Ecto neural progenitor cell (in vitro differentiated cells): ENCODE measurements around the gene NFKB2.

Experiments
- DNase-seq: peaks from one replicate; pipeline ENCODE4 v3.0.0-alpha.2; 2018; ENCODE audit warnings: low spot score

Gene NFKB2

DNA sequence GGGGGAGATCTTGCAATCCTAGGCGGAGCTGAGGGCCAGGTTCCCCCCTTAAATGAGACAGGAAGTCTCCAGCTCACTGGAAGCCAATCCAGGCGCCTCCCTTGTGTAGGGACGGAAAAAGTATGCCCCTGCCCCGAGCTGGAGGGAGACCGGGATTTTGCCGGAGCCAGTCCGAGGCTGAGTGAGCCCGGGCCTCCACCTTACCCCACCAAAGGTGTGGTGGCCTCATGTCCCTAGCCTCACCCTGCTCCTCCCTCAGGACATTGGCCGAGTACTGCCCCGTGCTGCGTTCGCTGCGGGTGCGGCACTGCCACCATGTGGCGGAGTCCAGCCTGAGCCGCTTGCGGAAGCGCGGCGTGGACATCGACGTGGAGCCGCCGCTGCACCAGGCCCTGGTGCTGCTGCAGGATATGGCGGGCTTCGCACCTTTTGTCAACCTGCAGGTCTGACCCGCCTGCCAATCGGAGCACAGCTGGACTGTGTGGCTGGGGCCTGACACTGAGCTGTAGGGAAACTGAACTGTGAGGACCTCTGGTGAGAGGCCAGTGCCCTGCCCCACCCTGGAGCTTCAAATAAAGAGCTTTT is 27.1 kb downstream of the NFKB2 start:
- peak; percentile 82 for DNase-seq

DNA sequence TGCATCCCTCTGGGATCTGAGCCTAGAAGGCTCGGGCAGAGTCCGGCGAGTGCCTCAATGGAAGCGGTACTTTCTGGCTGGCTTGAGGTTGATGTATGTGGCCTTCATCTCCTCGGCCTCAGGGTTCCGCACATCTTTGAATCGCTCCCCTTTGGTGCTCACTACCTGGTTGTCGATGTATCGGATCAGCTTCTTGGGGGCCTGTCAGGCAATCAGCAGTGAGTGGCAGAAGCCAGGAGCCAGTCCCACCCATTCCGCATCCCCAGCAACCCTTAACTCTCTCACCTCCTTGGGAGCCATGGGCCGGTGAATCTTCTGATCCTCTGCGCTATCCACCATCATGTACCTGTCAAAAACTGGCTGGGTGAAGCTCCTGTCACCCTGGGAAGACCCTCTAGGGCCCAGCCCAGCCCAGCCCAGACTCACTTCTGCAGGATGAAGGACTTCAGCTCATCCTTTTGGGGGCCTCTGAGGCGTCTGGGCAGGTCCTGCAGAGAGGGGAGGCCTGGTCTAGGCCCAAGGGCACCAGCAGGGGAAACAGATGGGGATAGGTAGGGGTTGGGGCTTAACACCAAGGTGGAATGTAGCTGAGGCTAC is 28.0 kb downstream of the NFKB2 start:
- no peak for DNase-seq

DNA sequence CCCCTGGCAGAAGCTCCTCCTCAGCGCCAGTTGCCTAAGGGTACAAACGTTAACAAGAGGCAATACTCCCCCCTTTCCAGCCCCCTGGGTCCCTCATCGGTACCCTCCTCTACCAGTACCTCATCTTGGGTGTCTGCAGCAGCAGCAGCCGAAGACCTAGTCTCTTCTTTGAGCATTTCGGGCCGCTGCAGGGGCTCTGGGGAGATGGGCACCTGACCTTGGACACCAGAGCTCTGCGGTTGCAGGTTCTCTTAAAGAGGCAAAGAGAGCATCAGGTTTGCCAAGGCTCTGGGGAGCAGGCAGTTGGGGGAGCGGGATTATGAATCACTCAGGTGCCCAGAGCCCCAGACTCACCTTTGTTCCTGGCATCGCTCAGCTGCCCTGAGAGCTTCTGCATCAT is 28.6 kb downstream of the NFKB2 start:
- no peak for DNase-seq

DNA sequence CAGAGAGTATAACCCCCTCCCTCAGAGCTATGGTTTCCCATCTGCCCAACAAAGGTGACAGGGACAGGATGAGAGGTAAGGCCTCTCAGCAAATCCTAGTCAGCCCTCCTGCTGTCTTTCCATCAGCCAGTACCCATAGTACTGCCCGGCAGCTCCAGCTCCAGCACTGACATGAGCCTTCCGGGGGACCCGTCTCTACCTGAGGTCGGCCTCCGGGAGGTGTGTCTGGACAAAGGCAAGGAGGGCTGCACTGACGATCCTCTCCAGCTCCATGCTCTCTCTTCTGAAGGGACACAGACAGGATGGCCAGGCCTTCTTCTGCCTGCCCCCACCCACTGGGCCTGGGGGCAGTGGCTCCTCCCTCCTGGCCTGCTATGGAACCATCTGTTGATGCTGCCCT is 29.4 kb downstream of the NFKB2 start:
- DNase-seq: no peak

DNA sequence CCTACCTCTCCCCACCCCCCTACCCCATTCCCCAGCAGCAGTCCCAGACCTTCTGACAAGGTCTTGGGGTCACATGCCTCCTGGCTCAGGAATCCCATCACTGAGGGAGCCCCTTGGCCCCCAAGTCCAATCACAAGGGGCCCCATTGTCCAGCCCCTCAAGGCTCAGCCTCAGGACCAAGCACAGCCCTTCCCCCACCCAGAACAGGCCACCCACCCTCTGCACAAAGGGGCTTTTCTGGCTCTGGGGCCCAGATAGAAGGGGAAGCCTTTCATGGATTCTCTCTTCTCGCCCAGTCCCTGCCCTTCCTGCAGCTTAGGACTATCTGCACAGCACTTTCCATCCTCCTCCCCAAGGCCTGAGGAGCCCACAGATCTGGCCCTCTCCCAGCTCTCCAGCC is 29.9 kb downstream of the NFKB2 start:
- no peak for DNase-seq

DNA sequence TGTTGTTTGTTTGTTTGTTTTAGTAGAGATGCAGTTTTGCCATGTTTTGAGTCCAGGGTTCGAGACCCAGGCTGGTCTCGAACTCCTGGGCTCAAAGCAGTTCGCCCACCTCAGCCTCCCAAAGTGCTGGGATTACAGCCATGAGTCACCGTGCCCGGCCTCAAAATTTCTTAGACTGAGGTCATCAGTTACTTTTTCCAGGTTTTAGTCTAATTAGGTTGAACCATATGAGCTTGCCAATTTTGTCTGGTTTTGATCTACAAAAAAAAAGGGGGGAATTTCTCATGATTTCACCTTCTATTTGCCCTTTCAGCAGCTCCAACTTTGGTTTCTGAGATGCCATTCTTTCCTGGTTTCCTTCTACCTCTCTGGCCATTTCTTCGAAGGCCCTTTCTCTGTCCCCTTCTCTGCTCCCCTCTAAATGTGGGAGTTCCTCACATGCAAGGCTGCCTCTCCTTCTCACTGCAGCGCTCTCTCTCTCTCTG is 31.3 kb downstream of the NFKB2 start:
- no peak for DNase-seq

DNA sequence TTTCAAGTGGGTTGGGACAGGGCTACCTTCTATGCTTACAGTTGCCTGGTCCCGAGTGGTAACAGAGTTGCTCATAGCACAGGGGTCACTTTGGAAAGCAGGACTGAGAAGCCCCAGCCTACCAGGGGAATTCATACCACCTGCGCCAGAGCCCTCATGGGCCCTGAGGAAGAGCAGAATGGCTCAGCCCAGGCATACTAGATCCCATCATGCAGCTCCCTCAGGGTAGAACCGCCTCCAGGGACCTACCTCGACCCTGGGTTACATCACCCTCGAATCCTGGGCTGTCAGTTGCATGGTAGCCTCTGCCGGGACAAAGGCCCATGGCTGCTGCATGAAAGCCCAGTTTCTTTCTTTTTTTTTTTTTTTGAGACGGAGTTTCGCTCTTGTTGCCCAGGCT is 34.0 kb downstream of the NFKB2 start:
- no peak for DNase-seq

DNA sequence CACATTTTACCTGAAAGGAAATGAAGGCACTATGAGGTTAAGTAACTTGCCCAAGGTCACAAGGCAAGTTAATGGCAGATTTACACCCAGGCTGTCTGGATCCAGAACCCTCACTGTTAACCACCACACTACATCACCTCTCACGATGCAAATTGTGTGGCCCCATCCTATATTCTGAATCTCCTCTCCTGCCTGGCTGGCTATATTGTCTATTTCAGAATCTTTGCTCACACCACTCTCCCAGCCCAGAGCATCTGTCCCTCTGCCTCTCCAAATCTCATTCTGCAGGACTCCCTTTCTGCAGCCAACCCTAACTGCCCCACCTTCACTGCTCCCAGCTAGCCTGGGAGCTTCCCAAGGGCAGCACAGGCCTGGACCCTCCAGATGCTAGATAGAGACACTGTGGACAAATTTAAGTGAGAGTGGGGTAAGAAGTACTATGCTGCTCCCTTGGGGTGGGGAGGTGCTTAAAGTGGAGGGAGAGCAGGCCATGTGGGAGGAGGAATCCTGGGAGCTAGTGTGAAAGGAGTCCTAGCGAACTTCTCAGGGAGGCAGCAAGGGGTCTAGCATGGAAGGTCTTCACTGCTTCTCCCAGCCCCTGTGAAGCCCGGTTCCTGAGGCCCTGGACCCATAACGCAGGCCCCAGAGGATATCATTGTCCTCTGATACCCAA is 36.1 kb downstream of the NFKB2 start:
- no peak for DNase-seq

DNA sequence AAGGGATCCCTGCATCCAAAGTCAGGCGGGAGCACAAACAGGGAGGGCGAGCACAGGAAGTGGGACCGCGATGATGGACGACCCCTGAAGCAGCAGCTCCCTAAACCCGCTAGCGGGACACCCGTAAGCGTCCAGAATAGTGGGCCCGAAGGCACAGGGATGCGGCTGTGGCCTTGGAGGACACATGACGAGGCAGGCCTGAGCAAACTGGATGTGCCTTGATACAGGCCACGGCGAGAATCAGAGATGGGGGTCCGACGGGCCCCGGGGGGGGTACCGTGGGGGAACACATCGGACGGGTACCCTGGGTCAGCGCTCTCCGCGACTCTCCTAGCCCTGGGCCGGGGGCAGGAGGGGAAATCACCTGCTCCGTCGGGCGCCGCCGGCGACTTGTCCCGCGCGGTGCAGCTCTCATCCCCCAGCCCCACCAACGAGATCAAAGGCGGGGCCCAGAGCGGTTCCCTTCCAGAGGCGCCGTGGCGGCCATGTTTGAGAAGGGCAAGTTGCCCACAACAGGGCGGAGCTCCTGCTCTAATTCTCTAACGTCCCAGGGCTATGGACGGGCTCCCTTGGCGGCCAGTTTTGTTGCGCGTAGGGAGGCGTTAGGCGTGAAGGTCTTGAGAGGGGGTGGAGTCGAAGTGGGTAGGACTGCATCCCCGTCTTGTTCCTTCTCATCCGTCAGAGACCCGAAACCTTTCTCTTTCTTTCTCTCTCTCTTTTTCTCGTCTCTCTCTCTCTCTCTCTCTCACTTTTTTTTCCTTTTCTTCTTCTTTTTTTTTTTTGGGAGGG is 36.9 kb downstream of the NFKB2 start, which contains the start of gene CUEDC2:
TSS of gene CUEDC2 (minus strand) at position 413 of the 789 bp plus-strand sequence. CDS start 7,386 bp downstream, outside the sequence.
- DNase-seq: peak; percentile 98

DNA sequence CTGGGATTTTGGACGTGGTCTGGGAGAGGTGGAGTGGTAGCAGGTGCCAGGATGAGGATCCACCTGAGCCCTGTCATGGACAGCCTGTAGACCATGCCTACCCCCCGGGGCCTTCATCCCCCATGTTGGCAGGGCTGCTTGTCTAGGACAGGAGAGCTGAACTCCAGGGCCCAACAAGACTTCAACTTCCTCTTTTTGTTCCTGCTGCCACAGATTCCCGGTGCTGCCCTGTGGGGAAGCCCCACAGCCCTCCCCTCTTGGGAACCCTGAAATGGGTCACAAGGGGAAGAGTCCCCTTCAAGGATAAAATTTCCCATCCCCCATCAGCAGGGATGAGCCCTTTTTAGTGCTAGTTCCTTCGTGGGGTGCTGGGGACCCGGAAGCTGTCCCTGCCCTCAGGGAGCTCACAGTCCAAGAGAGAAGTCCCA is 38.1 kb downstream of the NFKB2 start:
- DNase-seq: peak; percentile 44

DNA sequence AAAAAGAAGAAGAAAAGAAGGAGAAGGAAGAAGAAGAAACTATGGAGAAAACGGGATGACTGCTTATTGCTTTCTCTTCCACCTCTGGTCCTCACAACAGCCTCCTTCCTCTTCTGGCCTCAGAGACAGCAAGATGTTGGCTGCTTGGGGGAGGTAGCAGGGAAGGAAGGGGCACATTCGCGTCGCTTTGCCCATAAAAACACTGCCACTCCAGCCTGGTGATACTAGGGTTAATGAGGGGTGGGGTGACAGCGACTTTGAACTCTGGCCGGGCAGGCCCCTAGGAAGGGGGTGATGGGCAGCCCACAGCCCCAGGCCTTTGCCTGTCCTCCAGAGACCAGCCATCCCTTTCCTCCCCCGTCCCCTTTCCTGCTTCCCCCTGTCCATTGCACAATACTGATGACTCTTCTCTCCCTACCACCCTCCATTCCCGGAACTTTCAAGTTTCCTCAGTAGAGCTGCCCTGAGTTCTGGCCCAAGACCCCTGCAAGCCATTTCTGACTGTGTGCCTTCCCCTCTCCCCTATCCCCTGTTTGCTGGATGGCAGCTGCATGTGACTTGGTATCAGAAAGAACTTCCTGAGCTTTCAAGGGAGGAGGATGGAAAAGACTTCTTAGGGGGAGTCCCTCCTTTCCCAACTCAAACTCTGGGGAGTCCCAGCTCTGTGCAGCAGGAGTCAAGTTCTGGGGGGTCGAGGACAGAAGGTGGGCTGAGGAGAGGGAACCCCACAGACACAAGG is 39.1 kb downstream of the NFKB2 start:
- peak; percentile 41 for DNase-seq

DNA sequence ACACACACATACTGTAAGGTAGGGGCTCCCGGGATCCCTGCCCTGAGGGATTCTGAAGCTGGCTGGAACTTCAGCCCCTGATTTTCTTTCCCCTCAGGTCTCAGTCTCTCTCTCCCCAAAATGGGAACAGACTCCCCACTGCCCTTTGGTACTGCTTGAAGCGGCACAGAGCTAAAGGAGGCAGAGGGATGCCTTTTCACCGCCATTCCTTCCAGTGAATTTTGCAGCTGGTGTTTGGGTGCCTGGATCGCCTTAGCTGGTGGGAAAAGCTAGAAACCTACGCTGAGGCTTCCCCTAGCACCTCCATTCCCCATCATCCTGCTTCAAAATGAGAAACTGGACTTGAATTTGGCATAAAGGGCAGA is 39.6 kb downstream of the NFKB2 start:
- peak; percentile 43 for DNase-seq

DNA sequence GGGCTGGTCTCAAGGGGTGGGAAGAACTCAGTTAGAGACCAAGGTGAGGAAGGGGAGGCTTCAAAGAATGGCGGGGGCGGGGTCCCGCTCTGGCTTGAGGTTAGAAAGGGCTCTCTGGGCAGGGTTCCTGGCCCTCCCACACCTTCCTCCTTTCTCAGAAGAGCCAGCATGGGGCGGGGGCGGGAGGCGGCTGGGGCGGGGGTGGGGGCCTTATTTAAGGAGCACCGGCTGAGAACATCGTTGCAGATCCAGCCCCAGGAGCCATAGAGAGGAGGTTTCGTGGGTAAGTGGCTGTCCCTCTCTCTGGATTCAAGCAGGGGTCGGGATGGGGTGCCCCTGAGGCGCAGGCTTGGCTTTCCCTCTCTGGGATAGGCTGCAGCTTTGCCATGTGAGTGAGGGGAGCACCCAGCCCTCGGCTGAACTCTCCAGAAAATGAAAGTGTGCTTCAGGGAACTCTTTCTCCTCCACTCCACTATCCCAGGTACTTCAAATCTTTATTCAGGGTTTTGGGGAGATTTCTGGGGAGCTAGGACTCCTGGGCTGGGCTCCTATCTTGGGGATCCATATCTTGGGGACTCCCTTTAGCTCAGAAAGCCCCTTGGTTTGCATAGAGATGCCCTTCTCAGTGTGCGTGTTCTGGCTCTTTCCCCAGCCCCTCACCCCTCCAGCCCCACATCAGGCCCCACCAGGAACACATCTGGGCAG is 40.2 kb downstream of the NFKB2 start:
- DNase-seq: peak; percentile 50

DNA sequence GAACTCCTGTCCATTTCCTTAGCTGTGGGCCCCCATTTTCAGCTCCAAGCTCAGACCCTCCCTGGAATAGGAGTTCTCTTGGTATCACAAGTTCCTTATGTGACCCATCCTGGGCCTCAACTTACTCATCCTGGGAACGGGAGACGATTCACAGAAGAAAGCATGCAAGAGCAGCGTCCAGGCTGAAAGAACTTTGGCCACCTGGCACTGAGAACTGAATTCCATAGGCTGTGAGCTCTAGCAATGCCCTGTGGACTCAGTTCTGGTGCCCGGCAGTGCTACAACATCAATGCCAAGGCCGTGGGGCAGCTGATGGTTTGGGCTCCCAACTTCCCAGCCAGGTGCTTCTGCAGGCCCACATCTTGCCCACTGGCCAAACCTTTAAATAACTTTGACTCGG is 40.8 kb downstream of the NFKB2 start:
- no peak for DNase-seq

DNA sequence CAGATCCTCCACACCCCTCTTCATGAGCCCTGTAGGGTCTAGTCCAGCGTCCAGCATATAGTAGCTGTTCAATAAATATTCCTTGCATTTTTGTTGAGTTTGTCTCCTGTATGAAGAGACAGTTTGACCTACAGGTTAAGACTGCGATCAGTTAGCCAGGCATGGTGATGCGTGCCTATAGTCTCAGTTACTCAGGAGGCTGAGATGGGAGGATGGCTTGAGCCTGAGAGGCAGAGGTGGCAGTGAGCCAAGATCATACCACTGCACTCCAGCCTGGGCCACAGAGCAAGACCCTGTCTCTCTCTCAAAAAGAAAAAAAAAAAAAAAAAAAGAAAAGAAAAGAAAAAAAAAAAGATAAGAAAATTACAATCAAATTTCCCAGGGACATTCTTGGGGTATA is 42.0 kb downstream of the NFKB2 start:
- DNase-seq: no peak

DNA sequence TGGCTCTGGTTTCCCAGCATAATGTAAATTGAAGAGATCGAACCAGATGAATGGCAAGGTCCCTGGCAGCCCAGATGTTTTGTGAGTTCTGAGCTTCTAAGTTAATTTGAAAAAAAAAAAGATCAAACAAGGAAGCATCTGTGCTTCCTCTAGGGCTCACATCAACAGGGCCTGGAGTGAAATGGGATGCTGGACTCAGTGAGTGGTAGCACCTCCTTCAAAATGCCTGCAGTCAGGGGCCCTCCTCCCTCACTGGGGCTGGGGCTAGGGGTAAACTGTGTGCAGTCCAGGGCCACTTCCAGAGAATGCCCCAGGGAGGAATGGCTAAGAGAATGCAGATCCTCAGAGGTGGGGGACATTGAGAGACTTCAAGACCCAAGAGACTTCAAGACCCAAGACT is 42.9 kb downstream of the NFKB2 start:
- DNase-seq: no peak

DNA sequence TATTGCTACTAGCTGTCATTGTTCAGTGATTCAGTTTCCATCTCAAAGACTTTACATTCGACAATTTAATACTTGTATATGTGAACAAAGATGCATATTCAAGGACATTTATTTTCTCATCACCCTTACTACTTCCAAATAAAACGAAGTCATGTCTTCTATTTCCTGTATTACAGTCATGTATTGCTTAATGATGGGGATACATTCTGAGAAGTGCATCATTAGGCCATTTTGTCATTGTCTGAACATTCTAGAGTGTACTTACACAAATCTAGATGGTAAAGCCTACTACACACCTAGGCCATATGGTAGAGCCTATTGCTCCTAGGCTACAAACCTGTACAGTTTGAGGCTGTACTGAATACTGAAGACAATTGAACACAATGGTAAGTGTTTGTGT is 49.3 kb downstream of the NFKB2 start:
- DNase-seq: no peak

DNA sequence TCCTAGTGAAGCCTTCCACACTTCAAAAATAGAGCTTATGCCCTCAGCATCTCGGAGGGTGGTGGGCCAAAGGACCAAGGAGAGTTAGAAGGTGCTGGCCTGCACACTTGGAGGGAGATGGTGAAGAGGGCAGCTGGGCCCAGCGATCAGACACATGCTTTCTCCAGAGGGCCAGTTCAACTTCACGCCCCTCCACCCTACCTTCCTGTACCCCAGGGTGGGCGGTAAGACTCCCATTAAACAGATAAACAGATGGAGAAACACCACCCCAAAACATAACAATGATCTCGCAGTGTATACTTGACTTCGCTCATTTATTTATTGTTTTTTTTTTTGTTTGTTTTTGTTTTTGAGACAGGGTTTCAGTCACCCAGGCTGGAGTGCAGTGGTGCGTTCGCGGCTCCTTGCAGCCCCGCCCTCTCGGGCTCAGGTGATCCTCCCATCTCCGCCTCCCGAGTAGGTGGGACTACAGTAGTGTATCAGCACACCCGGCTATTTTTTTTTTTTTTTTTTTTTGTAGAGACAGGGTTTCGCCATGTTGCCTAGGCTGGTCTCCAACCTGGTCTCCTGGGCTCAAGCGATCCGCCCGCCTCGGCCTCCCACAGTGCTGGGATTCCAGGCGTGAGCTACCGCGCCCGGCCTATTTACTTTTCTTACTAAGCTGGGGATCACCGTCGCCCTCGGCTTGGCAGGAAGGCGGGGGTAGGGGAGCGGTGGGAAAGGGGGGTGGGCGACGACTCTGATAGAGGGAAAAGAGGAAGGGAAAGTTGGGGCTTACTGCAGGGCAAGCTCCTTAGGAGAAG is 54.0 kb downstream of the NFKB2 start:
- DNase-seq: peak; percentile 67

DNA sequence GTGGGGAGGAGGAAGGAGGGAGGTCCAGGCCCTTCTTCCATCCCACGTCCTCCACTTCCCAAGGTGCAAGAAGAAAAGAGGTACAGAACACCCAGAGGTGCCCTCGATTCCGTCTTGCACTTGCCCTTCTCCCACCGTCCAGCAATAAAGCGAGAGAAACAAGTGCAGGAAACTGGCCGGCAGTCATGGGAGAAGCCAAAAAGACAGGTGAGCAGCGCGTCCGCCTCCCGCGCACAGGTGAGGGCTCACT is 54.5 kb downstream of the NFKB2 start:
- DNase-seq: no peak

DNA sequence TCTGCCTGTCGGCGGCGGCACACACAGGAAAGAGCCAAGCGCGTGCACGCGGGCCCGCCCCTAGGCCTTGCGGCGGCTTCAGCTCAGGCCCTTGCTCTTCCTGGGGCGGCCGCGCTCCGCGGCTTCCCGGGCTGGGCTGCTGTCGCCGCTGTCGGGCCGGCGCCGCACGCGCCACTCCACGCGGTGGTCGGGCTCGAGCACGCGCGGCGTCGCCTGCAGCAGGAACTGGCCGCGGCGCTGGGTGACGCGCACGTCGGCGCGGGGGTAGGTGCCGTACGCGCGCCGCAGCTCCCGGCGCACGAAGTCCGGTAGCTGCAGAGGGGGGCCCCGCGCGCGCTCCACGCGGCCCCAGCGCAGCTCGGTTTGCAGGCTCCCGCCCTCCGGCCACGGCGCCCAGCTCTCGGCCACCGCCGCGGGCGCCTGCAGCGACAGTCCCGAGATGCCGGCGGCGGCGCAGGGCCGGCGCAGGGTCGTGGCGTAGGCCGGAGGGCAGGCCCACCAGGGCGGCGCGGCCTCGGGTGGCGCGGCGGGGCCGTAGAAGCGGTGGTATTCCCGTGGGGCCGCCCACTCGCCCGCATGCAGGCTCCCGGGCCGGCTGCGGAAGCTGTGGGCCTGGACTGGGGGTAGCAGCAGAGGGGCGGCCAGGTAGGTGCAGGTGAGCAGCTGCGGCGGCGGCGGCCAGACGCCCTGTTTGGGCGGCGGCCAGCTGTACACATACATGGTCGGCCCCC is 55.0 kb downstream of the NFKB2 start:
- DNase-seq: peak; percentile 80
